ENCODE measurements around the gene TPPP2. TPM values are rescaled to one million over a fixed set of nuclear protein-coding genes. Genes with fewer than 3 reads are reported as not detected.

The TPPP2 gene
- total RNA-seq, 1 donor from 2014 or later = not detected

DNA sequence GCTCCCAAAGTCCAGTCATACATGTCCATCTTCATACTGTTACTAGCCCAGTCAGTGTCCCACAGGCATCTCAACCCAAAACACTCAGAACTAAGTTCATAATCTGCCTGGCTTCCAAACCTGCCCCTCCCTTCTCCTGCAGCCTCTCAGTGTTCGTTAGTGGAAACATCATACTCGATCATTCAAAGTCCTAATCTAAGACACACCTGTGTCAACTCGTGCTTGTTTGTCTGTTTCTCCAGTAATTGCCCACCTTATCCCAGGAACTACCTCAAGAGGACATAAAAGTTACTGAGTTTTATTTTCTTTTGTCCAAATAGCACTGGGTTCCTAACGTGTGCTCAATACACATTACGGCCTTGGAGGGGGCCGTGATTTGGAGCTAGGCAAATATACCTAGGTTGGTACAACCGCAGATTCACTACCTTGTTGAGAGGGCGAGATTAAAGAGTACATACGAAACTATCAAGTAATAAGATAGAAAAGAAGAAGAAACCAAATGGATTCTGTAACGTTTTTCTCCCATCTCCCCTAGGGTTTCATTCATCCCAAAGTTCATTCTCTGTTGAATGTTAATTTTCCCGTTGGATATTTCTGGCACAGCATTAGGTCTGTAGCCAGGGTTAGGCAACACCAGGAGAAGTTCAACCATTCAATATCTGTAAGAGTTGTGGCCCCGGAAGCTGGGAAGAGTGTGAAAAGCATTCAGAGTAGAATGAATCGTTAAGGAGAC lies 30.8 kb downstream of the TPPP2 start:
- Mint-ChIP-seq H3K27ac (ENCODE audit: unreplicated experiment) (no peak overlapping the region), H3K4me3 (ENCODE audit: unreplicated experiment) (no peak overlapping the region), H3K4me1 (ENCODE audit: unreplicated experiment) (peaks cover 25% of the 10 kb centered on the region), H3K9me3 (ENCODE audit: unreplicated experiment) (no peaks in the 10 kb centered on the region), H3K27me3 (ENCODE audit: unreplicated experiment) (no peaks in the 10 kb centered on the region), H3K36me3 (ENCODE audit: unreplicated experiment) (no peaks in the 10 kb centered on the region)
- TF ChIP-seq, protein P1, sequence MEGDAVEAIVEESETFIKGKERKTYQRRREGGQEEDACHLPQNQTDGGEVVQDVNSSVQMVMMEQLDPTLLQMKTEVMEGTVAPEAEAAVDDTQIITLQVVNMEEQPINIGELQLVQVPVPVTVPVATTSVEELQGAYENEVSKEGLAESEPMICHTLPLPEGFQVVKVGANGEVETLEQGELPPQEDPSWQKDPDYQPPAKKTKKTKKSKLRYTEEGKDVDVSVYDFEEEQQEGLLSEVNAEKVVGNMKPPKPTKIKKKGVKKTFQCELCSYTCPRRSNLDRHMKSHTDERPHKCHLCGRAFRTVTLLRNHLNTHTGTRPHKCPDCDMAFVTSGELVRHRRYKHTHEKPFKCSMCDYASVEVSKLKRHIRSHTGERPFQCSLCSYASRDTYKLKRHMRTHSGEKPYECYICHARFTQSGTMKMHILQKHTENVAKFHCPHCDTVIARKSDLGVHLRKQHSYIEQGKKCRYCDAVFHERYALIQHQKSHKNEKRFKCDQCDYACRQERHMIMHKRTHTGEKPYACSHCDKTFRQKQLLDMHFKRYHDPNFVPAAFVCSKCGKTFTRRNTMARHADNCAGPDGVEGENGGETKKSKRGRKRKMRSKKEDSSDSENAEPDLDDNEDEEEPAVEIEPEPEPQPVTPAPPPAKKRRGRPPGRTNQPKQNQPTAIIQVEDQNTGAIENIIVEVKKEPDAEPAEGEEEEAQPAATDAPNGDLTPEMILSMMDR (IDR thresholded peaks at IDR 0.05) = no peak
- no peak for DNase-seq (ENCODE audit: extremely low spot score, unreplicated experiment)

DNA sequence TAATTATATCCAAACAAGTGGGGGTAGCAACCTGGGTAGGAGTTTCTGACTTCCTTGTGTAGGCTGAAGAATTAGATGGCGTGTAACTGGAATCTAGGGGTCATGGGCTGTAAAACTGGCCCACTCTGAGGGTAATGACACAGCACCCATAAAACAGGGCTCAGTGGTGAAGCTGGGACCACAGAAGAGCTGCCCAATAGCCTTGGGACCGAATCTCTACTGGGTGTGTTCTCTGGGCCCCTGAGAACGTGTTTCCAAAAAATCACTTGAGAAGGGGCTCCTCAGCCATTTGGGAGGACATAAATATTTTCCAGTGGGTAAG lies 31.3 kb downstream of the TPPP2 start:
- peaks cover 24% of the 10 kb centered on the region for H3K4me1 Mint-ChIP-seq (ENCODE audit: unreplicated experiment)
- H3K27ac Mint-ChIP-seq (ENCODE audit: unreplicated experiment) = no peak overlapping the region
- H3K9me3 Mint-ChIP-seq (ENCODE audit: unreplicated experiment) = no peaks in the 10 kb centered on the region

DNA sequence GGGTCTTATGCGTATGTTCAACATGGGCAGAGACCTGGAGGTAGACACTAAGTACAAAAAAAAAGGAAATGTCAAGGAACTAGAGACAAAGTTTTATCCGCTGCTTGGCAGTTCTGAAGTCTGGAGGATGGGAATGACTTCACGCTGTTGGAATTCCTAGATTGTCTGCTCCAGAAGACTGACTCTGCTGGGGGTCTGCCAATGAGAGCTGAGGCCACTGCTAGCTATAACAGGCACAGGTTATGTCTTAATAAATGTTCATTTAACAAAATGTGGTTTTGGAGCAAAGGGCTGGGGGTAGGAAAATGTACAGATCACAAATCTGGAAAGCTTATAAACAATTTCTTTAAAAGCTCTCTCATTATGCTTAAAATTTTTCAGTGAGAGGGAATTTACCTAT lies 33.5 kb downstream of the TPPP2 start:
- DNase-seq (ENCODE audit: extremely low spot score, unreplicated experiment) = no peak
- TF ChIP-seq, protein P1 (IDR thresholded peaks at IDR 0.05) = no peak
- H3K4me3 Mint-ChIP-seq (ENCODE audit: unreplicated experiment) = no peak overlapping the region
- no peaks in the 10 kb centered on the region for H3K27me3 Mint-ChIP-seq (ENCODE audit: unreplicated experiment)
- H3K9me3 Mint-ChIP-seq (ENCODE audit: unreplicated experiment) = no peaks in the 10 kb centered on the region
- peak overlapping the region; percentile 33 for H3K27ac Mint-ChIP-seq (ENCODE audit: unreplicated experiment)
- no peaks in the 10 kb centered on the region for H3K36me3 Mint-ChIP-seq (ENCODE audit: unreplicated experiment)
- H3K4me1 Mint-ChIP-seq (ENCODE audit: unreplicated experiment) = peaks cover 24% of the 10 kb centered on the region

More for the DNA sequence above, 31.3 kb downstream of the TPPP2 start:
- Mint-ChIP-seq H3K4me3 (ENCODE audit: unreplicated experiment) (no peak overlapping the region), H3K27me3 (ENCODE audit: unreplicated experiment) (no peaks in the 10 kb centered on the region), H3K36me3 (ENCODE audit: unreplicated experiment) (no peaks in the 10 kb centered on the region)
- DNase-seq (ENCODE audit: extremely low spot score, unreplicated experiment) = no peak
- TF ChIP-seq, protein P1 (IDR thresholded peaks at IDR 0.05) = no peak

DNA sequence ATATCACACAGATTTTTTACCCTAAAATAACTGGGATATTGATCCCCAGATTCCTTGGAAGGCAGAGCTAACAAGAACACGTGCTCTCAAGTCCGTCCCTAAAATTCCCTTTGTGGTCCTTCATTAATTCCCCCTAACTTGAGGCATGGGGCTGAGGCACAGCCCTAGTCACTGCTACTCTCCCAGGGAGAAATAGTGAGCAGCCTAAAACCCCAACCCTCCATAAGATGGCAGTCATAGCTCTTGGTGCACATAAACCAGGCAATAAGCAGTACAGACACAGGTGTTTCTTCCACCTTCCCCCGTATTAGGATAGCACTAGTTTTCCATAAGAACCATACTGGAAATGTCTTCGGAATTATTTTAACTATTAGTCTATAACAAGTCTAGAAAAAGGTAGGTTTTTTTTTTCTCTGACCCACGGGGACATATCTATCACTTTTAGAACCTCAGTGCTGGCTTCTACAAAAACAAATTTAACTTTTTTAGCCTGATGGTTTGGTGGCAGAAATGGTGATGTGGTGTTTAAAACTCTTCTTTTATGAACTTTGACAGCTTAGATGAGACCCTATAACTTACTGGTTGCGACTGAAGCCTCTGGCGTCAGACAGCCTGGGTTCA lies 37.0 kb downstream of the TPPP2 start:
- Mint-ChIP-seq H3K36me3 (ENCODE audit: unreplicated experiment) (no peaks in the 10 kb centered on the region), H3K4me1 (ENCODE audit: unreplicated experiment) (peaks cover 40% of the 10 kb centered on the region), H3K27me3 (ENCODE audit: unreplicated experiment) (no peaks in the 10 kb centered on the region), H3K9me3 (ENCODE audit: unreplicated experiment) (no peaks in the 10 kb centered on the region), H3K4me3 (ENCODE audit: unreplicated experiment) (no peak overlapping the region), H3K27ac (ENCODE audit: unreplicated experiment) (no peak overlapping the region)
- no peak for DNase-seq (ENCODE audit: extremely low spot score, unreplicated experiment)
- TF ChIP-seq, protein P1 (IDR thresholded peaks at IDR 0.05) = peak; percentile 44

DNA sequence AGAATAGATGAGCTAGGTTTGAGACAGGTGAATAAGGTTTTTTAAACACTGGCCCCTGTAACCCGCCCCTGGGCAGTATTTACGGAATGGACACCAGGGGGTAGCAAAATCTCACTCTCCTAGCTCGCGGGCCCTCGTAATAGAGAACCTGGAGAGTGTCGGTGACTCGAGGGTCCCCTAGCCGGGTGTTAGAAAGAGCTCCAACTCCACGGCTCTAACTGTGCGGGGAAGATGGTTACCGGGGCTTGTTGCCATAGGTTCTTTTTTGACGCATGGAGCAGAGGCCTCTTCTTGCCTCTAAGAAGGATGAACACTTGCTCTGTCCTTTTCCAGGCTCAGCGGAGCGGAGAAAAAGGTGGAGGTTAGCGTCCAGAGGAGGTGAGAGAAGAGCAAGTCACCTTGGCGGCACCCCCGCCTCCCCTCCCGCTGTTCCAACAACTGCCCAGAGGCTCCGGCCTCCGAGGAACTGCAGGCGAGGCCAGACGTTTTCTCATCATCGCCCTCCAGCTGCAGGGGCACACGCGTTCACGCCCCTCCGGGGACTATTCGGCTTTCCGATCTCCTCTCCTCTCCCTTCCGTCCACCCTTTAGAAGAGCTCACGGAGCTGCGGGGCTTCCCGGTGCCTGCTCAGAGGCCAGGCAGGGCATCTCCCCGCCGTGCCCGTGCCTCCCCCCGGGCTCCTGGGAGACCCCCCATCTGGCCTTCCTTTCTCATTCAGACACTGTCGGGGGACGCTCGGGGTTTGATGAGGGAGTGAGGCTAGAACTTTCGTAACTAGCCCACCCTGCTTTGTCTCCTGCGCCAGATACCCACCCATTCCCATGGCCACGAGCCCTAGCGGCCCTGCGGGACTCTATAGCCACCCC lies 38.7 kb downstream of the TPPP2 start:
- Mint-ChIP-seq H3K4me3 (ENCODE audit: unreplicated experiment) (peak overlapping the region; percentile 88), H3K27ac (ENCODE audit: unreplicated experiment) (peak overlapping the region; percentile 96), H3K4me1 (ENCODE audit: unreplicated experiment) (peaks cover 39% of the 10 kb centered on the region), H3K36me3 (ENCODE audit: unreplicated experiment) (peaks cover 7% of the 10 kb centered on the region), H3K9me3 (ENCODE audit: unreplicated experiment) (no peaks in the 10 kb centered on the region), H3K27me3 (ENCODE audit: unreplicated experiment) (no peaks in the 10 kb centered on the region)
- no peak for DNase-seq (ENCODE audit: extremely low spot score, unreplicated experiment)
- TF ChIP-seq, protein P1 (IDR thresholded peaks at IDR 0.05) = peak; percentile 69

All from osteocyte (in vitro differentiated cells).